Fibroblast of lung (primary cell): ENCODE results near the gene ANKZF1. TPM values are rescaled to one million over a fixed set of nuclear protein-coding genes. Genes with fewer than 3 reads are reported as not detected.

Source experiments
- DNase-seq, 2 donors: peaks; one replicate each; pipeline versions ENCODE4 v3.0.0 to v3.0.0-alpha.2; 2010; ENCODE audit warnings: low read depth in 2 of 2
- H2AFZ ChIP-seq: 2 replicates; pipeline ENCODE4 v1.5.1; 2012; ENCODE audit warnings: low read length, control low read depth, inconsistent platforms
- H3K27ac ChIP-seq: 2 replicates; pipeline ENCODE4 v1.5.1; 2011; ENCODE audit warnings: low read length, control low read depth; ENCODE audit not compliant: insufficient read depth
- H3K27me3 ChIP-seq: 2 replicates; pipeline ENCODE4 v1.5.1; 2011; ENCODE audit warnings: mild to moderate bottlenecking, low read length; ENCODE audit not compliant: control insufficient read depth, insufficient read depth
- H3K36me3 ChIP-seq: 2 replicates; pipeline ENCODE4 v1.5.1; 2011; ENCODE audit warnings: low read length; ENCODE audit not compliant: control insufficient read depth, insufficient read depth
- H3K4me1 ChIP-seq: 2 replicates; pipeline ENCODE4 v1.5.1; 2011; ENCODE audit warnings: low read length; ENCODE audit not compliant: control insufficient read depth, insufficient read depth; ENCODE audit errors: extremely low read depth
- H3K4me2 ChIP-seq: 2 replicates; pipeline ENCODE4 v1.5.1; 2011; ENCODE audit warnings: low read length, control low read depth; ENCODE audit not compliant: insufficient read depth; ENCODE audit errors: extremely low read depth
- H3K4me3 ChIP-seq, 4 experiments: fragments of 200-600 bp in 1 of 4; sonication (generic) in 1 of 4; replicated peaks in 1 of 4; 2 replicates each; pipeline ENCODE4 v1.5.1; 2011 to 2016; ENCODE audit warnings: low read length in 4 of 4, low read depth in 3 of 4, mild to moderate bottlenecking in 3 of 4, control low read depth in 2 of 4, inconsistent platforms in 1 of 4, mixed read lengths in 1 of 4; ENCODE audit not compliant: insufficient read depth in 1 of 4; ENCODE audit errors: control extremely low read depth in 1 of 4
- H3K79me2 ChIP-seq: 2 replicates; pipeline ENCODE4 v1.5.1; 2012; ENCODE audit warnings: mild to moderate bottlenecking, low read length, inconsistent platforms; ENCODE audit not compliant: control insufficient read depth, insufficient read depth
- H3K9ac ChIP-seq: 2 replicates; pipeline ENCODE4 v1.5.1; 2011; ENCODE audit warnings: mild to moderate bottlenecking, low read length, control low read depth; ENCODE audit not compliant: insufficient read depth
- H3K9me3 ChIP-seq: 2 replicates; pipeline ENCODE4 v1.5.1; 2012; ENCODE audit warnings: low read depth, low read length; ENCODE audit not compliant: control insufficient read depth, insufficient read depth
- H4K20me1 ChIP-seq: 2 replicates; pipeline ENCODE4 v1.5.1; 2011; ENCODE audit warnings: low read length; ENCODE audit not compliant: control insufficient read depth, insufficient read depth; ENCODE audit errors: extremely low read depth
- EZH2 ChIP-seq: IDR thresholded peaks from 2 replicates; pipeline ENCODE4 v1.5.1; 2012; ENCODE audit warnings: low read length, control low read depth, mild to moderate bottlenecking; ENCODE audit errors: missing control alignments
- polyA plus RNA-seq, 2 donors: library from polyadenylated mRNA; depleted of rRNA in 1 of 2; stranded (reverse) in 1 of 2; unstranded in 1 of 2; fragments of >200 nt; gene quantifications; 2 replicates each; pipeline ENCODE4 v1.2.1, GENCODE V29; 2011 to 2012; ENCODE audit warnings: missing spikeins in 1 of 2
- total RNA-seq: library from RNA; depleted of rRNA; stranded (reverse); fragments of >200 nt; gene quantifications from 2 replicates; pipeline ENCODE4 v1.2.1, GENCODE V29; 2014
- TF ChIP-seq, protein P1 (sequence below), 2 donors: IDR thresholded peaks in 1 of 2; conservative IDR thresholded peaks in 1 of 2; 1 replicate in 1 of 2; 2 replicates in 1 of 2; pipeline ENCODE4 v1.5.1; 2011 to 2012; ENCODE audit warnings: low read length in 2 of 2, control low read depth in 1 of 2, inconsistent platforms in 1 of 2, low read depth in 1 of 2, mild to moderate bottlenecking in 1 of 2

The ANKZF1 gene
- total and polyA plus RNA-seq, 2 donors (not counting 1 experiment from before 2014, with no cell fraction given): 13.2 to 32.7 TPM

DNA sequence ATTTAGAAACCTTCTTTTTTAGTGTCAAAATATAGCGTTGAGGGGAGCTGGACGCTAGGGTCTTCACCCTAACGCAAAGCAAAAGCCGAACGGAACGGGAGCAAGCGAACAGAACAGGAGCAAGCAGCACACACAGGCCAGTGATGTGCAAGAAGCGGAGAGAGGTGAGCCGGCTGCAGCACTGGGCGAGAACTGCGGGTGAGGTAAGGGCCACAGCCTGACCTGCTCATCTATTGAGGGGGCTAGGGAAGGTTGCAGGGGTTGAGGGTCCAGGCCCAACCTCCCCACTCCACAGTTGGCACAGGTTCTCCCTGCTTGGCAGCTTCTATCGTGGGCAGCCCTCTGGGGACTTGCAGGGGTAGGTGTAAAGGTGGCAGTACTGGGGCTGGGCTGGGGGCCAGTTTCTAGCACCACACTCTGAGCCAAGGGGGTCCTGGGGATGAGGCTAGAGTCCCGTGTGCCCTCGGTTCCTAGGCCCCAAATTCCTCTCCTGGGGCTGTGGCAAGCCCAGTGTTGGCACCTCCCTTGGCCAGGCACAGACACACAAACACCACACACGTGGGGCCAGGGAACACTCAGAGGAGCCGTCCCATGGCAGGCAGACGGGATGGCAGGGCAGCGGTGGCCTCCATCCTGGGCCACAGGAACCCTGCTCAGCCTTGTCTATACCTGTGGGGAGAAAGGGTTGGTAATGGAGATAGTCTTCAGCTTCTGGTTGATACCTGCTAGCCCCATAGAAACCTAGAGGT, 9.6 kb upstream of the ANKZF1 start:
- no peak for DNase-seq
- TF ChIP-seq EZH2: no peak
- Histone ChIP-seq H2AFZ (no peak overlapping the region), H3K9me3 (no peaks in the 10 kb centered on the region), H3K4me2 (no peak overlapping the region), H3K9ac (no peak overlapping the region), H3K79me2 (no peaks in the 10 kb centered on the region), H3K27me3 (no peaks in the 10 kb centered on the region), H3K36me3 (peaks cover 21% of the 10 kb centered on the region), H3K27ac (no peak overlapping the region), H4K20me1 (no peaks in the 10 kb centered on the region), H3K4me3 (no peak overlapping the region), H3K4me1 (peaks cover 13% of the 10 kb centered on the region)

- no peak for DNase-seq
- Histone ChIP-seq H3K4me2 (no peak overlapping the region), H3K27ac (no peak overlapping the region), H3K9ac (no peak overlapping the region), H2AFZ (no peak overlapping the region), H3K36me3 (peaks cover 25% of the 10 kb centered on the region), H3K4me3 (no peak overlapping the region), H3K4me1 (peaks cover 13% of the 10 kb centered on the region), H3K79me2 (no peaks in the 10 kb centered on the region), H4K20me1 (no peaks in the 10 kb centered on the region), H3K9me3 (no peaks in the 10 kb centered on the region), H3K27me3 (no peaks in the 10 kb centered on the region)
- TF ChIP-seq, protein P1, sequence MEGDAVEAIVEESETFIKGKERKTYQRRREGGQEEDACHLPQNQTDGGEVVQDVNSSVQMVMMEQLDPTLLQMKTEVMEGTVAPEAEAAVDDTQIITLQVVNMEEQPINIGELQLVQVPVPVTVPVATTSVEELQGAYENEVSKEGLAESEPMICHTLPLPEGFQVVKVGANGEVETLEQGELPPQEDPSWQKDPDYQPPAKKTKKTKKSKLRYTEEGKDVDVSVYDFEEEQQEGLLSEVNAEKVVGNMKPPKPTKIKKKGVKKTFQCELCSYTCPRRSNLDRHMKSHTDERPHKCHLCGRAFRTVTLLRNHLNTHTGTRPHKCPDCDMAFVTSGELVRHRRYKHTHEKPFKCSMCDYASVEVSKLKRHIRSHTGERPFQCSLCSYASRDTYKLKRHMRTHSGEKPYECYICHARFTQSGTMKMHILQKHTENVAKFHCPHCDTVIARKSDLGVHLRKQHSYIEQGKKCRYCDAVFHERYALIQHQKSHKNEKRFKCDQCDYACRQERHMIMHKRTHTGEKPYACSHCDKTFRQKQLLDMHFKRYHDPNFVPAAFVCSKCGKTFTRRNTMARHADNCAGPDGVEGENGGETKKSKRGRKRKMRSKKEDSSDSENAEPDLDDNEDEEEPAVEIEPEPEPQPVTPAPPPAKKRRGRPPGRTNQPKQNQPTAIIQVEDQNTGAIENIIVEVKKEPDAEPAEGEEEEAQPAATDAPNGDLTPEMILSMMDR (conservative IDR thresholded peaks at IDR 0.05 in 1 of 2, IDR thresholded peaks at IDR 0.05 in 1 of 2; ENCODE audit: low read depth in 1 of 2, low read length in 2 of 2): no peak
- TF ChIP-seq EZH2: no peak
Observed at GRCh38 chr2:219220652-219221402, 8.8 kb upstream of the ANKZF1 start.

DNA sequence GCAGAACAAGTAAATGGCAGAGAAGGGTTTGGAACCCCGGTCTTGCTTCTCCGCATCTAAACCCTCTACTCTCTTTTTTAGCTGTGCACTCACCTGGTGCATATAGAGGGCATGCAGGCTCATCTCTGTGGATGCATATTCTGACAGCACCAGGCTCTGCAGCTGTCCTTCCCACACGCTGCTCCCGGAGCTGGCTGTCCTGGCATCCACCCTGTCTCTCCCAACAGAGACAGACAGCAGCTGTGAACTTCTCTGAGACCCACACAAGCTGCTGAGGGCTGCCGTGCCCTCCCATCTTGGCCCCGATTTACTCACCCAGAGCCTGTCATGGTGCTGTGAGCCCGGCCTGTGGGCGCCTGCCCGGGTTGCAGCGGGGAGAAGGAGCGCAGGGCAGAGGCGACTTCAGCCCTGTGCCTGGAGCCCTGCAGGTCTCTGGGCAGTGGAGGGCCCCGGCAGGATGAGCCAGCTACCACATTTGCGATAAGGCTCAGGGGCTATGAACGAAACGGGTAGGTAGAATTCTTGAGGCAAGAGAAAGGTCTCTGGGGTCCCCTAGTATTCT, 7.6 kb upstream of the ANKZF1 start:
- Histone ChIP-seq H3K36me3 (peaks cover 24% of the 10 kb centered on the region), H3K27me3 (no peaks in the 10 kb centered on the region), H2AFZ (no peak overlapping the region), H3K4me2 (no peak overlapping the region), H4K20me1 (no peaks in the 10 kb centered on the region), H3K9me3 (no peaks in the 10 kb centered on the region), H3K4me1 (peaks cover 13% of the 10 kb centered on the region), H3K79me2 (no peaks in the 10 kb centered on the region), H3K4me3 (no peak overlapping the region), H3K27ac (no peak overlapping the region), H3K9ac (no peak overlapping the region)
- DNase-seq: no peak
- TF ChIP-seq EZH2: no peak
- TF ChIP-seq, protein P1 (conservative IDR thresholded peaks at IDR 0.05 in 1 of 2, IDR thresholded peaks at IDR 0.05 in 1 of 2; ENCODE audit: low read depth in 1 of 2, low read length in 2 of 2): no peak
